Stimulated activated CD8-positive, alpha-beta memory T cell treated with anti-CD3 and anti-CD28 coated beads, Interleukin-2, amount 100 ng/mL, for 1 hour (primary cell): ENCODE results near the gene CCL17.
"Not testable (repeated sequence)": the region's sequence is repeated elsewhere in the genome, so short reads cannot be mapped to it uniquely, and the experiment has no call there.

ENCODE experiments used
- DNase-seq, 2 donors: peaks; one replicate each; pipeline ENCODE4 v3.0.0-alpha.2; 2020; ENCODE audit warnings: low read depth in 2 of 2

Gene CCL17

GRCh38 chr16:57396786-57397185, 7.8 kb upstream of the CCL17 start:
- no peak for DNase-seq

DNA sequence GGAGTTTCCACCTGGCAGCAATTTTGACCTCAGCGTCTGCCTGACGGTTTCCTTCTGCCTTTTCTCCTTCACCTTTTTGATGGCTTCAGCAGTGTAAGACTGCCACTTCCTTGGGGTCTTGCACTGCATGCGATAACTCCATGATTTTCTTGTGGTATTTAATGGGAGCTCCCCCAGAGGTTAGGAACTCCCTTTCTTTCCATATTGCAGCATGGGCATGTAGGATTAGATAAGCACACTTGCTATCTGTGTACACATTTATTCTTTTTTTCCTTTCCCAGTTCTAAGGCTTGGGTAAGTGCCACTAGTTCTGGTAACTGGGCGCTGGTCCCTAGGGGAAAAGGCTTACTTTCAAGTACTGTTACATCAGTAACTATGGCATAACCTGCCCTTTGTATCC, 7.1 kb upstream of the CCL17 start:
- DNase-seq, result not testable (repeated sequence)

DNA sequence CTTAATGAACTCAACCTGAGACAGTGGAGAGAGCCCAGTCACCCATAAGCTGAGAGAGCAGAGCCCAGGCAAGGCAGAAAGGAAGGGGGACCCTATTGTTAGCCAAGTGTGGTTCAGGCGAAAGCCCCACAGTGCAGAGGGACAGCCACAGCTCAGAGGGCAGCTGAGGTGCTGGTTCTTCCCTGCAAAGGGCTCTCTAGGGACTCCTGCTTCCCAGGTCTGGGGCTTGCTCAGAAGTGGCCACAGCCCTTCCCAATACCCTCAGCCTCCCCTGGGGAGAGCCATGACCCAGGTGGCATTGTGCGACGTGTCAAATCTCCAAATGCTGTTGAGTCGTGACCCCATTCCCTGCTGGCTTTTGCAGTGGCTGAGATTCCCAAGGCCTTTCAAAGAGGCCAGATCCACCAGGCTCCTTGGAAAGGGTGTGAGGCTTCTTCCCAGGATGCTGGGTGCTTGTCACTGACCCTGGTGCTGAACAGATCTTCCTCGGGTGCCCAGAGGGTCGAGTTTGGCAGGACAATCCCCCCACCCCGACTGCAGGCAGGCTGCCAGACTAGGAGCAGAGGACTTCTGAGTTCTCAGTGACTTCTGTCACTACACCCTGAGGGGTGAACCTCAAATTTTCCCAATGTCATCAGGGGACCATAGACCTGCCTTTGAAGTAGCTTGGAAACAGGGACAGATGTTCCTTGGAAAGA, 2.5 kb upstream of the CCL17 start:
- DNase-seq, result no peak

- DNase-seq, result no peak
Observed at GRCh38 chr16:57405097-57405496, 530 bp downstream of the CCL17 start.

DNA sequence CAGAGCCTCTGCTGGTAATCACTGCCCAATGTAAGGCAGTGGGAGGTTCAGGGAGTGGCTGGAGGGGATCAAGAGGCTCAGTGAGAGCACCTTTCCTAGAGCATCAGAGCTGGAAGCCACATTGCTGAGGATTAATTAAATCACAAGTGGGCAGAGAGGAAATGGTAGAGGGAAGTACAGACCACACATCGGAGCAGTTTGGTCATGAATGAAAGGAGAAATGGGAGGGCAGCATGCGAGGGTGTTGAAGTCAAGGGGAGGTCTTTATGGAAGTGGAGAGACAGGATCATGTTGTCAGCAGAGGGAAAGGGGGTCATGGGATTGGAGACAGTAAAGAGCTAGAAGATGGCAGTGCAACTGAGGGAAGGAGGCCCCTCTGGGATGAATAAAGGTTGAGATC, 2.3 kb downstream of the CCL17 start:
- no peak for DNase-seq

- DNase-seq, result no peak
Observed at GRCh38 chr16:57407521-57408353, 3.2 kb downstream of the CCL17 start.

- DNase-seq, result no peak
Observed at GRCh38 chr16:57409065-57409464, 4.5 kb downstream of the CCL17 start.

- no peak for DNase-seq
Observed at GRCh38 chr16:57409870-57410587, 5.5 kb downstream of the CCL17 start.

GRCh38 chr16:57411362-57411976, 6.9 kb downstream of the CCL17 start:
- no peak for DNase-seq

DNA sequence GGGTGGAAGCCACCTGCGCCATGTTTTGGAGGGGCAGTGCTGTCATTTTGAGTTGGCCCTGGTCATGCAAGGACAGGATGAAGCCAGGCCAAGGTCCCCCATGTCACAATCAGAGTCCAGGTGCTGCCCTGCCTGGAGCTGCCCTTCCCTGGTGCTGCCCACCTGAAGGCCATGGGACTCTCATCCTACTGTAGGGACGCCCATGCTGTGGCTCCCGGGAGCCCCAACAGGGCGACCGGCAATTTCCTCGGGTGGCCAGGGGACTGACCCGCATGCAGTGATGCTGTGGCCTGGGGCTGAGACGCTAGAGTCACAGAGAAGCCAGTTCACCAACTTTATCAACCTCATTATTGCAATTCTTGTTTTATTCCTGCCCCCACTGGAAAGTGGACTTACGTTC, 8.0 kb downstream of the CCL17 start:
- no peak for DNase-seq

DNA sequence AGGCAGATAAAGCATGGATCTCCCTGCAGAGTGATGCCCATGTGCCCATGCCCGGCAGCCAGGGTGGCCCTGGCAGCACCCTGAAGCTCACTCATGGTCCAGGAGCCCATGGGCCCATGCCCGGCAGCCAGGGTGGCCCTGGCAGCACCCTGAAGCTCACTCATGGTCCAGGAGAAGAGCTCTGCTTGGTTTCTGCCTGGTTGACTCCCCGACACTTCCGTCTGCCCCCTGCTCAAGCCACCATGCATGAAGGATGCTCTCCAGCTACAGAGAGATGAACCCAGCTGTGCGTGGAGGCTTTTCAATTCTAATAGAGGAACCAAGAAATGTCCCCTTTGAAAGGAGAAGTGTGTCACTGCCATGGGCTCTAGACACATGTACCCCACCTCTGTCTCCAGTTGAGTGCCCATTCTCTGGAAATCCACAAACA, 8.7 kb downstream of the CCL17 start:
- DNase-seq, result no peak

- DNase-seq, result no peak
Observed at GRCh38 chr16:57413733-57414132, 9.2 kb downstream of the CCL17 start.

- DNase-seq, result no peak
Observed at GRCh38 chr16:57416084-57416483, 11.5 kb downstream of the CCL17 start.

GRCh38 chr16:57419506-57419905, 14.9 kb downstream of the CCL17 start:
- DNase-seq, result no peak

- no peak for DNase-seq
Observed at GRCh38 chr16:57422026-57422944, 17.7 kb downstream of the CCL17 start.

GRCh38 chr16:57423152-57423551, 18.6 kb downstream of the CCL17 start:
- no peak for DNase-seq

DNA sequence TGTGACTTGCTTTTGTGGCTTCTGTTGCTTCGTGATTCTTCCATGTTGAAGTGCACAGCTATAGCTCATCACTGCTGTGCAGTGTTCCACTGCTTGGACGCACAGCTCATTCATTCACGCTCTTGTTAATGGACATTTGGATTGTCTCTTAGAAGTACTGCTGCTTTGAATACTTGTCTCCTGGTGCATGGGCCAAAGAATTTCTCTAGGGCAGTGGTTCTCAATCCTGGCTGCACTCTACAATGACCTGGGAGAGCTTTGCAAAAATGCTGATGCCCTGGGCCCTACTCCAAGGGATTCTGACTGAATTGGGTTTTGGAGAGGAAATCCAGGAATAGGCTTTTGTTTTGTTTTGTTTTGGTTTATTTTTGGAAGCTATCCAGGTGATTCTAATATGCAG, 20.0 kb downstream of the CCL17 start:
- DNase-seq, result no peak

DNA sequence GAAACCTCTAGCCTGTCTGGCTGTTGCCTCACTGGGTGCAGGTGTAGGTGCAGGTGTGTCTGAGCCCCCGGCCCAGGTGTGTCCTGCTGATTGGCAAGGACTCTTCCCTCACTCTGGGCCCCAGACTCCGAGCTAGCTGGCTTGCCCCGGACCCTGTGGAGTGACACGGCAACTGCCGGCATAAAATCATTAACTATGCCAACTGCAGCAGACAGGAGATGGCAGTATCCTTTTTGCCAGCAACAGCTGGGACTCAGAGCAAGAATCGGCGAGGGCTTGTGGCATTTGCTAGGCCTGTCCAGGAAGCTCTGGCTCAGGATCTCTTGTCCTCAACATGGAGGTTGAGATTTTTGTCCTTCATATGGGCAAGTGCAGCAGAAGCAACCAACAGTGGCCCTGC, 21.8 kb downstream of the CCL17 start:
- DNase-seq, result no peak

DNA sequence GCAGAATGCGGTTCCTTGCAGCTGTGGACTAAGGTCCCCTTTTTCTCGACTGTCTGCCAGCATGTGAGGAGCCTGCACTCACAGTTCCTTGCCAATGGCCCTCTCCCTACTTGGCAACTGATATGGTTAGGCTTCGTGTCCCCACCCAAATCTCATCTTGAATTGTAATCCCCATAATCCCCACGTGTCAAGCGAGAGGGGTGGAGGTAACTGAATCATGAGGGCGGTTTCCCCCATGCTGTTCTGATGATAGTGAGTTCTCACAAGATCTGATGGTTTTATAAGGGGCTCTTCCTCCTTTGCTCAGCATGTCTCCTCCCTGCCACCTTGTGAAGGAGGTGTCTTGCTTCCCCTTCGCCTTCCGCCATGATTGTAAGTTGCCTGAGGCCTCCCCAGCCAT, 22.7 kb downstream of the CCL17 start:
- DNase-seq, result no peak

- DNase-seq, result no peak
Observed at GRCh38 chr16:57427824-57428223, 23.3 kb downstream of the CCL17 start.

- DNase-seq, result no peak
Observed at GRCh38 chr16:57430955-57431354, 26.4 kb downstream of the CCL17 start.
